ENCODE measurements around the gene IL1B.

- no peak for TF ChIP-seq CTCF (IDR thresholded peaks at IDR 0.05; ENCODE audit: low read depth, low read length, poor library complexity, severe bottlenecking)
- TF ChIP-seq EZH2phosphoT487 (IDR thresholded peaks at IDR 0.05; ENCODE audit: borderline replicate concordance, low read length): no peak
These were observed 22.3 kb downstream of the IL1B start for GRCh38 chr2:112814278-112814677.

All from DOHH2 (cell line).